HPDE6-E6E7 (cell line): Measurements from ENCODE around the gene LRRC3.
"Not testable (repeated sequence)": the region's sequence is repeated elsewhere in the genome, so short reads cannot be mapped to it uniquely, and the experiment has no call there.

Source experiments
- DNase-seq: peaks from one replicate; pipeline ENCODE4 v3.0.0; 2011; ENCODE audit warnings: missing footprints; ENCODE audit errors: extremely low spot score

LRRC3 gene

GRCh38 chr21:44454747-44455523, at the start of gene LRRC3:
Gene LRRC3, plus strand, starts transcription at chr21:44455510. Its CDS starts 1,135 bp downstream, at chr21:44456645.
- DNase-seq: no peak

- DNase-seq: no peak
These were observed 49.1 kb upstream of the LRRC3 start for GRCh38 chr21:44405948-44406872.

GRCh38 chr21:44406953-44407352, 48.4 kb upstream of the LRRC3 start:
- no peak for DNase-seq

GRCh38 chr21:44407493-44407892, 47.8 kb upstream of the LRRC3 start:
- no peak for DNase-seq

GRCh38 chr21:44408226-44408625, 47.1 kb upstream of the LRRC3 start:
- DNase-seq: no peak

GRCh38 chr21:44413566-44414290, 41.6 kb upstream of the LRRC3 start:
- no peak for DNase-seq

- no peak for DNase-seq
These were observed 40.8 kb upstream of the LRRC3 start for GRCh38 chr21:44414291-44415072.

- no peak for DNase-seq
These were observed 40.0 kb upstream of the LRRC3 start for GRCh38 chr21:44415073-44416025.

- no peak for DNase-seq
These were observed 39.1 kb upstream of the LRRC3 start for GRCh38 chr21:44416193-44416592.

GRCh38 chr21:44417621-44418107, 37.6 kb upstream of the LRRC3 start:
- not testable (repeated sequence) for DNase-seq

GRCh38 chr21:44418108-44418875, 37.0 kb upstream of the LRRC3 start:
- DNase-seq: no peak

GRCh38 chr21:44418876-44419230, 36.5 kb upstream of the LRRC3 start:
- DNase-seq: no peak

- no peak for DNase-seq
These were observed 35.6 kb upstream of the LRRC3 start for GRCh38 chr21:44419679-44420078.

- DNase-seq: no peak
These were observed 34.7 kb upstream of the LRRC3 start for GRCh38 chr21:44420416-44421205.

GRCh38 chr21:44421901-44422840, 33.1 kb upstream of the LRRC3 start:
- DNase-seq: no peak

- no peak for DNase-seq
These were observed 31.9 kb upstream of the LRRC3 start for GRCh38 chr21:44423312-44423821.
